ENCODE data around the gene EFNA3. TPM values are rescaled to one million over a fixed set of nuclear protein-coding genes. Genes with fewer than 3 reads are reported as not detected.

Gene EFNA3
- total RNA-seq, 1 donor from 2014 or later: 9.6 TPM

GRCh38 chr1:155037851-155038441 is 40.7 kb upstream of the EFNA3 start:
- no peak overlapping the region for H3K4me3 Mint-ChIP-seq (ENCODE audit: unreplicated experiment)
- H3K27me3 Mint-ChIP-seq (ENCODE audit: unreplicated experiment): peaks cover 13% of the 10 kb centered on the region
- peak overlapping the region; percentile 3 for H3K27ac Mint-ChIP-seq (ENCODE audit: unreplicated experiment)
- peaks cover 54% of the 10 kb centered on the region for H3K4me1 Mint-ChIP-seq (ENCODE audit: unreplicated experiment)
- no peak for TF ChIP-seq CTCF (IDR thresholded peaks at IDR 0.05; ENCODE audit: unreplicated experiment)
- DNase-seq (ENCODE audit: low spot score): no peak
- H3K9me3 Mint-ChIP-seq (ENCODE audit: unreplicated experiment): no peaks in the 10 kb centered on the region
- peaks cover 4% of the 10 kb centered on the region for H3K36me3 Mint-ChIP-seq (ENCODE audit: low read depth, unreplicated experiment)

- Mint-ChIP-seq H3K27me3 (ENCODE audit: unreplicated experiment) (peaks cover 14% of the 10 kb centered on the region), H3K4me1 (ENCODE audit: unreplicated experiment) (peaks cover 55% of the 10 kb centered on the region), H3K36me3 (ENCODE audit: low read depth, unreplicated experiment) (peaks cover 4% of the 10 kb centered on the region), H3K27ac (ENCODE audit: unreplicated experiment) (peak overlapping the region; percentile 6), H3K9me3 (ENCODE audit: unreplicated experiment) (no peaks in the 10 kb centered on the region), H3K4me3 (ENCODE audit: unreplicated experiment) (peak overlapping the region; percentile 19)
- TF ChIP-seq CTCF (IDR thresholded peaks at IDR 0.05; ENCODE audit: unreplicated experiment): no peak
- DNase-seq (ENCODE audit: low spot score): no peak
These were observed 39.9 kb upstream of the EFNA3 start for GRCh38 chr1:155038602-155039307.

- Mint-ChIP-seq H3K4me3 (ENCODE audit: unreplicated experiment) (no peak overlapping the region), H3K27me3 (ENCODE audit: unreplicated experiment) (peaks cover 10% of the 10 kb centered on the region), H3K27ac (ENCODE audit: unreplicated experiment) (no peak overlapping the region), H3K36me3 (ENCODE audit: low read depth, unreplicated experiment) (peaks cover 4% of the 10 kb centered on the region), H3K4me1 (ENCODE audit: unreplicated experiment) (peaks cover 56% of the 10 kb centered on the region), H3K9me3 (ENCODE audit: unreplicated experiment) (no peaks in the 10 kb centered on the region)
- no peak for DNase-seq (ENCODE audit: low spot score)
- TF ChIP-seq CTCF (IDR thresholded peaks at IDR 0.05; ENCODE audit: unreplicated experiment): no peak
These were observed 39.3 kb upstream of the EFNA3 start for GRCh38 chr1:155039308-155039669.

GRCh38 chr1:155040358-155041093 is 38.1 kb upstream of the EFNA3 start:
- DNase-seq (ENCODE audit: low spot score): no peak
- no peak for TF ChIP-seq CTCF (IDR thresholded peaks at IDR 0.05; ENCODE audit: unreplicated experiment)
- Mint-ChIP-seq H3K4me3 (ENCODE audit: unreplicated experiment) (peak overlapping the region; percentile 40), H3K27me3 (ENCODE audit: unreplicated experiment) (peaks cover 9% of the 10 kb centered on the region), H3K27ac (ENCODE audit: unreplicated experiment) (no peak overlapping the region), H3K9me3 (ENCODE audit: unreplicated experiment) (no peaks in the 10 kb centered on the region), H3K4me1 (ENCODE audit: unreplicated experiment) (peaks cover 62% of the 10 kb centered on the region), H3K36me3 (ENCODE audit: low read depth, unreplicated experiment) (no peaks in the 10 kb centered on the region)

- no peak for DNase-seq (ENCODE audit: low spot score)
- Mint-ChIP-seq H3K36me3 (ENCODE audit: low read depth, unreplicated experiment) (peaks cover 3% of the 10 kb centered on the region), H3K27me3 (ENCODE audit: unreplicated experiment) (peaks cover 10% of the 10 kb centered on the region), H3K4me3 (ENCODE audit: unreplicated experiment) (no peak overlapping the region), H3K27ac (ENCODE audit: unreplicated experiment) (no peak overlapping the region), H3K4me1 (ENCODE audit: unreplicated experiment) (peaks cover 54% of the 10 kb centered on the region), H3K9me3 (ENCODE audit: unreplicated experiment) (no peaks in the 10 kb centered on the region)
- no peak for TF ChIP-seq CTCF (IDR thresholded peaks at IDR 0.05; ENCODE audit: unreplicated experiment)
These were observed 35.8 kb upstream of the EFNA3 start for GRCh38 chr1:155042789-155043188.
